ENCODE results near the gene QRFP.

DNA sequence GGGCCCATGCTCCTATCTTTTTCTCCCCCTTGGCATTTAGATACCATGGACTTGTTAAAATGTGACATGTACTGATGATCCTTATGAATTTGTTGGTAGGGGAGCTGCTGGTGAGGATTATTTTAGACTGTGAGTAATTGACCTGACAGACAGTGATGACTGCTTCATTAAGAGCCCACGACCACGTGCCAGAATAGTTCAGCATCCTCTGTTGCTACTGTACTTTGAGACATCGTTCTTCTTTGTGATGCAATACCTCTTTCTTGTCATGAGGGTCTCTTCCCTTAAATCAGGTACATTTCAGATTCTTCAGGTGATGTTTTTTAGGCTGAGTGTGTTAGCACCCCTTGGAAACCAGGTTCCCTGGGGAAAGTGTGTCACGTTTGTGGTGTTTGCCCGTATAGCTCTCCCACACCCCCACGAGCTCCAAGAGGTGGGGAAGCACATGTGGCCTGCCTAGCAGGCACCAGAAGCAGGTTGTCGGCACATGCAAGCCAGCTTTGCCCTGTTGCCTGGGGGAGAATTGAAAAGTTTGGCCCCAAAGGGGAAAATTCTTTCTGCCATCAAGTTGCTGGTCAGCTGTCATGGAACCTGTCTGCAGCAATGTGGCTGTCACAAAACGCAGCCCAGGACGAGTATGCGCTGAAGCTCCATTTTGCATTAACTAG lies 25.1 kb downstream of the QRFP start:
- TF ChIP-seq, protein P1, sequence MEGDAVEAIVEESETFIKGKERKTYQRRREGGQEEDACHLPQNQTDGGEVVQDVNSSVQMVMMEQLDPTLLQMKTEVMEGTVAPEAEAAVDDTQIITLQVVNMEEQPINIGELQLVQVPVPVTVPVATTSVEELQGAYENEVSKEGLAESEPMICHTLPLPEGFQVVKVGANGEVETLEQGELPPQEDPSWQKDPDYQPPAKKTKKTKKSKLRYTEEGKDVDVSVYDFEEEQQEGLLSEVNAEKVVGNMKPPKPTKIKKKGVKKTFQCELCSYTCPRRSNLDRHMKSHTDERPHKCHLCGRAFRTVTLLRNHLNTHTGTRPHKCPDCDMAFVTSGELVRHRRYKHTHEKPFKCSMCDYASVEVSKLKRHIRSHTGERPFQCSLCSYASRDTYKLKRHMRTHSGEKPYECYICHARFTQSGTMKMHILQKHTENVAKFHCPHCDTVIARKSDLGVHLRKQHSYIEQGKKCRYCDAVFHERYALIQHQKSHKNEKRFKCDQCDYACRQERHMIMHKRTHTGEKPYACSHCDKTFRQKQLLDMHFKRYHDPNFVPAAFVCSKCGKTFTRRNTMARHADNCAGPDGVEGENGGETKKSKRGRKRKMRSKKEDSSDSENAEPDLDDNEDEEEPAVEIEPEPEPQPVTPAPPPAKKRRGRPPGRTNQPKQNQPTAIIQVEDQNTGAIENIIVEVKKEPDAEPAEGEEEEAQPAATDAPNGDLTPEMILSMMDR (IDR thresholded peaks at IDR 0.05), result no peak
- no peak for TF ChIP-seq POLR2A (IDR thresholded peaks at IDR 0.05)

Measured in thyroid gland (tissue), 4 donors.